HCT116 (cell line): Measurements from ENCODE around the gene ARMH1.

Experiments used
- CEBPB ChIP-seq: IDR thresholded peaks from 2 replicates; pipeline ENCODE4 v1.6.1; 2012; ENCODE audit warnings: low read depth
- EZH2 ChIP-seq: fragments of 200-600 bp; sonication (generic); IDR thresholded peaks from 2 replicates; pipeline ENCODE4 v1.6.1; 2017; ENCODE audit warnings: antibody characterized with exemption, mixed run types
- JUND ChIP-seq: IDR thresholded peaks from 2 replicates; pipeline ENCODE4 v1.6.1; 2012
- MAX ChIP-seq: IDR thresholded peaks from 2 replicates; pipeline ENCODE4 v1.6.1; 2012
- POLR2A ChIP-seq: IDR thresholded peaks from 2 replicates; pipeline ENCODE4 v1.7.0; 2011; ENCODE audit warnings: borderline replicate concordance; ENCODE audit not compliant: insufficient read depth, insufficient read length; ENCODE audit errors: extremely low read depth
- POLR2AphosphoS5 ChIP-seq: IDR thresholded peaks from 2 replicates; pipeline ENCODE4 v1.6.1; 2011; ENCODE audit warnings: mild to moderate bottlenecking, low read depth, low read length, moderate library complexity
- RAD21 ChIP-seq: IDR thresholded peaks from 2 replicates; pipeline ENCODE4 v1.6.1; 2012; ENCODE audit warnings: low read depth, mild to moderate bottlenecking
- REST ChIP-seq: IDR thresholded peaks from 2 replicates; pipeline ENCODE4 v1.6.1; 2012; ENCODE audit warnings: low read depth
- TCF7L2 ChIP-seq: IDR thresholded peaks from 2 replicates; pipeline ENCODE4 v1.7.0; 2011; ENCODE audit warnings: borderline replicate concordance, inconsistent platforms; ENCODE audit not compliant: insufficient read depth, insufficient read length; ENCODE audit errors: extremely low read depth
- YY1 ChIP-seq: IDR thresholded peaks from 2 replicates; pipeline ENCODE4 v1.6.1; 2011; ENCODE audit warnings: low read length, low read depth, moderate library complexity, mild to moderate bottlenecking; ENCODE audit not compliant: insufficient replicate concordance; ENCODE audit errors: extremely low read depth
- ZNF274 ChIP-seq: fragments of 200-500 bp; sonication (Bioruptor generic); IDR thresholded peaks from 2 replicates; pipeline ENCODE4 v1.6.1; 2014; ENCODE audit warnings: mild to moderate bottlenecking, low read depth, low read length, inconsistent platforms
- TF ChIP-seq, protein P1 (sequence below), 3 experiments: fragments of 200-600 bp in 1 of 3; sonication (generic) in 1 of 3; IDR thresholded peaks in 2 of 3; conservative IDR thresholded peaks in 1 of 3; 2 replicates each; pipeline ENCODE4 v1.5.1; 2012 to 2017; ENCODE audit warnings: low read depth in 2 of 3, low read length in 2 of 3, antibody characterized with exemption in 1 of 3, borderline replicate concordance in 1 of 3, control low read depth in 1 of 3, mild to moderate bottlenecking in 1 of 3, mixed read lengths in 1 of 3, mixed run types in 1 of 3, moderate library complexity in 1 of 3; ENCODE audit not compliant: insufficient read depth in 1 of 3

GRCh38 chr1:44705470-44705869 is 31.0 kb downstream of the ARMH1 start:
- TF ChIP-seq, protein P1, sequence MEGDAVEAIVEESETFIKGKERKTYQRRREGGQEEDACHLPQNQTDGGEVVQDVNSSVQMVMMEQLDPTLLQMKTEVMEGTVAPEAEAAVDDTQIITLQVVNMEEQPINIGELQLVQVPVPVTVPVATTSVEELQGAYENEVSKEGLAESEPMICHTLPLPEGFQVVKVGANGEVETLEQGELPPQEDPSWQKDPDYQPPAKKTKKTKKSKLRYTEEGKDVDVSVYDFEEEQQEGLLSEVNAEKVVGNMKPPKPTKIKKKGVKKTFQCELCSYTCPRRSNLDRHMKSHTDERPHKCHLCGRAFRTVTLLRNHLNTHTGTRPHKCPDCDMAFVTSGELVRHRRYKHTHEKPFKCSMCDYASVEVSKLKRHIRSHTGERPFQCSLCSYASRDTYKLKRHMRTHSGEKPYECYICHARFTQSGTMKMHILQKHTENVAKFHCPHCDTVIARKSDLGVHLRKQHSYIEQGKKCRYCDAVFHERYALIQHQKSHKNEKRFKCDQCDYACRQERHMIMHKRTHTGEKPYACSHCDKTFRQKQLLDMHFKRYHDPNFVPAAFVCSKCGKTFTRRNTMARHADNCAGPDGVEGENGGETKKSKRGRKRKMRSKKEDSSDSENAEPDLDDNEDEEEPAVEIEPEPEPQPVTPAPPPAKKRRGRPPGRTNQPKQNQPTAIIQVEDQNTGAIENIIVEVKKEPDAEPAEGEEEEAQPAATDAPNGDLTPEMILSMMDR (IDR thresholded peaks at IDR 0.05 in 2 of 3, conservative IDR thresholded peaks at IDR 0.05 in 1 of 3; ENCODE audit: borderline replicate concordance in 1 of 3, insufficient read depth in 1 of 3, low read depth in 2 of 3, low read length in 2 of 3): no peak
- no peak for TF ChIP-seq POLR2A
- no peak for TF ChIP-seq ZNF274
- no peak for TF ChIP-seq EZH2
- no peak for TF ChIP-seq REST
- TF ChIP-seq MAX: no peak
- TF ChIP-seq JUND: no peak
- no peak for TF ChIP-seq TCF7L2
- no peak for TF ChIP-seq CEBPB
- no peak for TF ChIP-seq POLR2AphosphoS5
- no peak for TF ChIP-seq YY1
- TF ChIP-seq RAD21: no peak
